K562 (cell line): ENCODE results near the gene ZC3H7B. TPM values are rescaled to one million over a fixed set of nuclear protein-coding genes. Genes with fewer than 3 reads are reported as not detected.
A peak's percentile ranks its signal among the peaks of the same experiment; 100 is the strongest.

Source experiments
- ATAC-seq: fragments of 200-7000 bp; cut with Tn5 transposase; 3 replicates; pipeline ENCODE4 v1.9.1; 2020; ENCODE audit warnings: moderate library complexity
- BruUV-seq: library from RNA; stranded (reverse); fragments of 400-500 nt; replicated peaks from 2 replicates; lab custom pipeline; 2021; lab: Mats Ljungman, UMichigan
- CTCF ChIA-PET: fragments of 300-600 bp; formaldehyde crosslinking; extraction: SDS; loops from one replicate; lab custom pipeline; 2021; ENCODE audit warnings: low intra/inter-chr PET ratio; lab: Yijun Ruan, JAX
- POLR2A ChIA-PET: fragments of 300-600, 350-650 bp; sonication (Branson Sonifier 250); formaldehyde crosslinking; extraction: SDS; loops from one replicate; lab custom pipeline; 2021; ENCODE audit warnings: antibody characterized with exemption, inconsistent platforms; lab: Yijun Ruan, JAX
- DNase-seq, 4 experiments: peaks; one replicate each; pipeline versions ENCODE4 v3.0.0 to v3.0.0-alpha.2; 2011 to 2018; ENCODE audit warnings: low spot score in 3 of 4, mixed read lengths in 3 of 4; ENCODE audit errors: extremely low read depth in 1 of 4
- FAIRE-seq: peaks from 2 replicates; lab custom pipeline; 2011; peaks lifted over from hg19 to GRCh38; lab: Jason Lieb, UNC
- H2AFZ ChIP-seq: 2 replicates; pipeline ENCODE4 v1.6.0; 2011; ENCODE audit warnings: low read depth, low read length, control low read depth, inconsistent platforms
- H3K27ac ChIP-seq: fragments of 200-600 bp; 3 replicates; pipeline ENCODE4 v1.8.0; 2011; ENCODE audit warnings: low read depth, mild to moderate bottlenecking, control low read depth, inconsistent platforms, low read length, moderate library complexity, mixed read lengths; ENCODE audit errors: extremely low read depth
- H3K27me3 ChIP-seq, 2 experiments: fragments of 300-600 bp in 1 of 2; 2 replicates in 1 of 2; 3 replicates in 1 of 2; pipeline versions ENCODE4 v1.6.0 to v1.8.0; 2011; ENCODE audit warnings: inconsistent platforms in 2 of 2, low read length in 2 of 2, mild to moderate bottlenecking in 1 of 2, mixed read lengths in 1 of 2, moderate library complexity in 1 of 2; ENCODE audit not compliant: control insufficient read depth in 2 of 2, insufficient read depth in 2 of 2
- H3K36me3 ChIP-seq: fragments of 300-600 bp; 3 replicates; pipeline ENCODE4 v1.8.0; 2011; ENCODE audit warnings: mild to moderate bottlenecking, low read length, inconsistent platforms; ENCODE audit not compliant: control insufficient read depth, insufficient read depth
- H3K4me1 ChIP-seq, 2 experiments: fragments of 200-600 bp in 1 of 2; replicated peaks in 1 of 2; 2 replicates in 1 of 2; 3 replicates in 1 of 2; pipeline versions ENCODE4 v1.5.1 to v1.8.0; 2011; ENCODE audit warnings: inconsistent platforms in 2 of 2, low read length in 2 of 2, mild to moderate bottlenecking in 1 of 2, mixed read lengths in 1 of 2, moderate library complexity in 1 of 2; ENCODE audit not compliant: control insufficient read depth in 2 of 2, insufficient read depth in 2 of 2
- H3K4me2 ChIP-seq: 2 replicates; pipeline ENCODE4 v1.6.1; 2011; ENCODE audit warnings: low read length, control low read depth, inconsistent platforms, mixed read lengths; ENCODE audit not compliant: insufficient read depth
- H3K4me3 ChIP-seq: fragments of 200-600 bp; sonication (generic), shearing (Covaris generic); 2 replicates; pipeline ENCODE4 v1.5.1; 2016; ENCODE audit warnings: control low read depth, inconsistent platforms
- H3K79me2 ChIP-seq: fragments of 200-600 bp; 3 replicates; pipeline ENCODE4 v1.8.0; 2011; ENCODE audit warnings: low read length, inconsistent platforms; ENCODE audit not compliant: control insufficient read depth, insufficient read depth
- H3K9ac ChIP-seq, 2 experiments: 2 replicates each; pipeline versions ENCODE4 v1.6.0 to v1.6.1; 2011; ENCODE audit warnings: low read depth in 2 of 2, low read length in 2 of 2, control low read depth in 1 of 2, inconsistent platforms in 1 of 2, mild to moderate bottlenecking in 1 of 2, mixed read lengths in 1 of 2; ENCODE audit not compliant: insufficient read depth in 1 of 2
- H3K9me1 ChIP-seq: one replicate; pipeline ENCODE4 v1.6.0; 2011; ENCODE audit warnings: inconsistent platforms, mild to moderate bottlenecking, low read length, moderate library complexity; ENCODE audit not compliant: control insufficient read depth, insufficient read depth
- H3K9me3 ChIP-seq: replicated peaks from 2 replicates; pipeline ENCODE4 v1.5.1; 2011; ENCODE audit warnings: low read depth, low read length, inconsistent platforms; ENCODE audit not compliant: control insufficient read depth, insufficient read depth
- H4K20me1 ChIP-seq: replicated peaks from 2 replicates; pipeline ENCODE4 v1.6.1; 2011; ENCODE audit warnings: low read length, inconsistent platforms, mixed read lengths; ENCODE audit not compliant: control insufficient read depth, insufficient read depth
- ATF1 ChIP-seq, 2 experiments: fragments of 450-650 bp in 1 of 2; IDR thresholded peaks; 2 replicates each; pipeline ENCODE4 v1.6.1; 2016; ENCODE audit warnings: missing compliant biosample characterization in 1 of 2, missing genetic modification characterization in 1 of 2
- CAMTA2 ChIP-seq: fragments of 250-450 bp; sonication (Bioruptor Pico); conservative IDR thresholded peaks from 2 replicates; pipeline ENCODE4 v1.5.1; 2022
- DACH1 ChIP-seq: fragments of 450-650 bp; IDR thresholded peaks from 2 replicates; pipeline ENCODE4 v1.6.1; 2018; ENCODE audit not compliant: partially characterized antibody
- GABPA ChIP-seq: fragments of 200-800 bp; sonication (Bioruptor generic); conservative IDR thresholded peaks from 2 replicates; pipeline ENCODE4 v1.6.1; 2016; ENCODE audit warnings: low read depth, missing genetic modification characterization, missing compliant biosample characterization
- HES1 ChIP-seq: fragments of 450-650 bp; IDR thresholded peaks from 2 replicates; pipeline ENCODE4 v1.6.1; 2016; ENCODE audit warnings: low read depth, mild to moderate bottlenecking, moderate library complexity
- ILK ChIP-seq: fragments of 450-650 bp; IDR thresholded peaks from 2 replicates; pipeline ENCODE4 v1.6.1; 2016; ENCODE audit warnings: missing genetic modification characterization, low read depth, mild to moderate bottlenecking, missing compliant biosample characterization, moderate library complexity, borderline replicate concordance
- MCM2 ChIP-seq: fragments of 450-650 bp; IDR thresholded peaks from 2 replicates; pipeline ENCODE4 v1.6.1; 2017; ENCODE audit warnings: low read depth, mild to moderate bottlenecking
- NR2C1 ChIP-seq, 2 experiments: fragments of 450-650 bp; IDR thresholded peaks; 2 replicates each; pipeline ENCODE4 v1.6.1; 2017; ENCODE audit warnings: mild to moderate bottlenecking in 2 of 2, antibody characterized with exemption in 1 of 2, inconsistent platforms in 1 of 2, missing compliant biosample characterization in 1 of 2, missing genetic modification characterization in 1 of 2
- NR2C2 ChIP-seq, 2 experiments: fragments of 200-800 bp in 1 of 2; sonication (Bioruptor generic) in 1 of 2; sonication (generic) in 1 of 2; formaldehyde crosslinking in 1 of 2; IDR thresholded peaks; 2 replicates each; pipeline versions ENCODE4 v1.6.1 to v1.8.0; 2016 to 2022; ENCODE audit warnings: mild to moderate bottlenecking in 1 of 2, missing compliant biosample characterization in 1 of 2, missing genetic modification characterization in 1 of 2, missing genetic modification reagents in 1 of 2
- RBM22 ChIP-seq: fragments of 200-400 bp; formaldehyde crosslinking; IDR thresholded peaks from 2 replicates; pipeline ENCODE4 v1.6.1; 2018; ENCODE audit warnings: low read length, low read depth; ENCODE audit not compliant: poor library complexity, severe bottlenecking
- SIN3B ChIP-seq: fragments of 450-650 bp; IDR thresholded peaks from 2 replicates; pipeline ENCODE4 v1.6.1; 2017; ENCODE audit warnings: low read depth, mild to moderate bottlenecking, moderate library complexity
- SUPT5H ChIP-seq: fragments of 450-650 bp; IDR thresholded peaks from 2 replicates; pipeline ENCODE4 v1.6.1; 2016
- TSHZ1 ChIP-seq: fragments of 250-450 bp; sonication (Bioruptor Pico); IDR thresholded peaks from 2 replicates; pipeline ENCODE4 v1.4.0; 2020; ENCODE audit warnings: mild to moderate bottlenecking, moderate library complexity
- ZBTB2 ChIP-seq: fragments of 450-650 bp; IDR thresholded peaks from 2 replicates; pipeline ENCODE4 v1.6.1; 2016; ENCODE audit warnings: antibody characterized with exemption
- ZNF212 ChIP-seq: fragments of 450-650 bp; formaldehyde crosslinking; IDR thresholded peaks from 2 replicates; pipeline ENCODE4 v1.4.0; 2020; ENCODE audit warnings: mild to moderate bottlenecking
- ZNF655 ChIP-seq: fragments of 250-450 bp; sonication (Bioruptor Pico); IDR thresholded peaks from 2 replicates; pipeline ENCODE4 v1.5.0; 2021
- WGBS: fragments of 100-300 bp; shearing (Covaris generic); methylation state at CpG from one replicate; pipeline ENCODE4 v1.1.6; 2016; ENCODE audit warnings: low coverage, mixed read lengths; ENCODE audit not compliant: insufficient coverage; ENCODE audit errors: missing lambda C conversion rate; 5-methylcytosine and 5-hydroxymethylcytosine counted together
- in situ Hi-C: fragments of 300-500 bp; cut with MboI; formaldehyde crosslinking; loops from 4 replicates; pipeline ENCODE4 v1.15.0; 2018; ENCODE audit warnings: inconsistent platforms, mixed read lengths
- intact Hi-C: fragments of 100-400 bp; cut with micrococcal nuclease; formaldehyde crosslinking; loops from 2 replicates; pipeline ENCODE4 v1.14.2; 2022
- polyA plus RNA-seq, 8 experiments: library from polyadenylated mRNA; depleted of rRNA in 4 of 8; stranded (reverse) in 5 of 8; unstranded in 3 of 8; fragments of >200 nt; fragmentation: Nextera tagmentation in 2 of 8; fragmentation: Illumina TruSeq in 1 of 8; extraction: Ambion mirVana in 2 of 8; extraction: Trizol in 1 of 8; gene quantifications; 2 replicates each; pipeline versions ENCODE4 v1.2.1 to v1.2.3, GENCODE V29; 2011 to 2014; ENCODE audit warnings: inconsistent platforms in 1 of 8, missing spikeins in 1 of 8
- total RNA-seq, 7 experiments: library from RNA; depleted of rRNA in 6 of 7; stranded (reverse); fragments of >200 nt in 6 of 7; fragmentation: Illumina TruSeq in 2 of 7; extraction: Trizol in 2 of 7; gene quantifications; 2 replicates each; pipeline versions ENCODE4 v1.2.1 to v1.2.3, GENCODE V29; 2011 to 2021; ENCODE audit warnings: low replicate concordance in 1 of 7

Gene ZC3H7B
- total and polyA plus RNA-seq, 9 of the 15 experiments (the other 6 are each of a cell fraction or from before 2014, with no cell fraction given) = 0.07 to 49.8 (median 26.8) TPM

DNA sequence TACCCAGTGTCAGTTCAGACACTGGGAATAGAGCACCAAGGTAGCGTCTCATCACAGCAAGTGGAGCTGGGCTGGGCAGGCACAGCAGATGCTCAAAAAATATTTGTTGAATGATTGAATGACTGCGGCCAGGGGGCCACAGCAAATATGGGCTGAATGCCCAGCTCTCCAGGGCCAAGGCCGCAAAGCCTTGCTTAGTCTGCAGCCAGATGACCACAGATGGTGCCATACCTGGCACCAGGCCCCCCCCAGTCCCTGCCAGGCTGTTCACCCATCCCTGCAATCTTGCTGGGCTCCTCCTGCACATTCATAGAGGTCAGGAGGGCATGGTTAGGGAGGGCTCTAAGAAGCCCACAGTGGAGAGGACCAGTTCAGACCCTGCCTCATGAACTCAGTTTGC lies 32.9 kb downstream of the ZC3H7B start:
- H4K20me1 ChIP-seq = no peaks in the 10 kb centered on the region
- WGBS = 100% methylated on average over 3 of the region's 3 CpGs
- TF ChIP-seq ATF1 (CRISPR knock-in tag; IDR thresholded peaks at IDR 0.05) (no peak), ATF1 (tag; IDR thresholded peaks at IDR 0.05) (no peak), SUPT5H (no peak), ILK (tag) (no peak), SIN3B (no peak), MCM2 (no peak), TSHZ1 (CRISPR knock-in tag) (no peak), ZNF212 (CRISPR knock-in tag) (no peak), HES1 (no peak), NR2C1 (IDR thresholded peaks at IDR 0.05) (no peak), NR2C1 (tag; IDR thresholded peaks at IDR 0.05) (no peak), NR2C2 (CRISPR knock-in tag; IDR thresholded peaks at IDR 0.05) (no peak), NR2C2 (tag; IDR thresholded peaks at IDR 0.05) (no peak), GABPA (tag) (no peak), DACH1 (no peak), RBM22 (no peak), ZNF655 (CRISPR knock-in tag) (no peak), CAMTA2 (CRISPR knock-in tag) (no peak), ZBTB2 (no peak)

More for the DNA sequence above, 32.9 kb downstream of the ZC3H7B start:
- H3K79me2 ChIP-seq = no peaks in the 10 kb centered on the region
- no peak overlapping the region for H2AFZ ChIP-seq
- BruUV-seq = no TSS peak
- DNase-seq (no peak), FAIRE-seq (no peak), ATAC-seq (no peak)
- H3K9me1 ChIP-seq = no peaks in the 10 kb centered on the region
- CTCF ChIA-PET = no interaction called here
- POLR2A ChIA-PET = interaction anchor here (0.6 to 0.9 kb wide), 3 partner anchors 10 to 1109 kb away, joined by 3 to 4 read pairs (median 4); no protein-coding TSS in a partner anchor
- H3K9ac ChIP-seq = peak overlapping the region in 1 of 2 experiments; percentile 56; a peak in 1 of 4 replicates
- H3K4me3 ChIP-seq = no peak overlapping the region
- no peak overlapping the region for H3K27ac ChIP-seq
- no peak overlapping the region for H3K4me2 ChIP-seq
- intact Hi-C loops (no loop called here), in situ Hi-C loops (no loop called here)
- no peaks in the 10 kb centered on the region for H3K9me3 ChIP-seq
- H3K4me1 ChIP-seq = no peaks in the 10 kb centered on the region; a peak in 1 of 5 replicates
- peaks cover 61% of the 10 kb centered on the region; the same call in 2 of the 3 replicates for H3K36me3 ChIP-seq
- H3K27me3 ChIP-seq = no peaks in the 10 kb centered on the region
